ENCODE results near the gene TMEM242. TPM values are rescaled to one million over a fixed set of nuclear protein-coding genes. Genes with fewer than 3 reads are reported as not detected.

The TMEM242 gene
- polyA plus RNA-seq, 1 of the 3 experiments (the other 2 are of a cell fraction): 7.4 TPM

GRCh38 chr6:157264701-157265100 lies 58.6 kb downstream of the TMEM242 start:
- no peaks in the 10 kb centered on the region for H3K9me3 ChIP-seq
- no peak overlapping the region for H3K9ac ChIP-seq
- H3K27ac ChIP-seq (ENCODE audit: low read depth in 2 of 2, low read length in 1 of 2): no peak overlapping the region
- H2AFZ ChIP-seq (ENCODE audit: low read depth): no peak overlapping the region
- H3K4me3 ChIP-seq (ENCODE audit: low read depth in 2 of 2, low read length in 1 of 2): no peak overlapping the region
- no peaks in the 10 kb centered on the region for H3K9me2 ChIP-seq
- ChIA-PET CTCF (interaction anchor here (0.8 to 1.6 kb wide), 3 partner anchors 10 to 230 kb away, joined by 3 to 4 read pairs (median 4); no protein-coding TSS in a partner anchor), POLR2A (no interaction called here)
- no peaks in the 10 kb centered on the region for H3K79me2 ChIP-seq (ENCODE audit: insufficient read depth)
- peaks cover 0 to 6% of the 10 kb centered on the region in 2 experiments; a peak in 1 of 4 replicates for H3K4me1 ChIP-seq (ENCODE audit: control insufficient read depth in 1 of 2, insufficient read depth in 2 of 2, low read depth in 1 of 2, low read length in 1 of 2)
- H4K20me1 ChIP-seq (ENCODE audit: insufficient read depth): no peaks in the 10 kb centered on the region
- no peaks in the 10 kb centered on the region for H3F3A ChIP-seq (replicated peaks; ENCODE audit: insufficient read depth)
- TF ChIP-seq EP300 (IDR thresholded peaks at IDR 0.05; ENCODE audit: borderline replicate concordance in 1 of 2, low read depth in 1 of 2, low read length in 1 of 2) (no peak), POLR2AphosphoS5 (IDR thresholded peaks at IDR 0.05; ENCODE audit: low read depth, low read length) (no peak), GABPA (IDR thresholded peaks at IDR 0.05; ENCODE audit: low read depth) (no peak), EZH2phosphoT487 (IDR thresholded peaks at IDR 0.05; ENCODE audit: borderline replicate concordance, low read depth) (no peak), FOXM1 (IDR thresholded peaks at IDR 0.05; ENCODE audit: low read depth) (no peak), PBX3 (IDR thresholded peaks at IDR 0.05) (no peak), TCF12 (IDR thresholded peaks at IDR 0.05) (no peak), YY1 (IDR thresholded peaks at IDR 0.05; ENCODE audit: low read depth) (no peak), RAD21 (IDR thresholded peaks at IDR 0.05; ENCODE audit: low read length) (no peak), RCOR1 (IDR thresholded peaks at IDR 0.05; ENCODE audit: low read length) (no peak), TEAD4 (IDR thresholded peaks at IDR 0.05; ENCODE audit: borderline replicate concordance, insufficient read depth) (no peak)
- TF ChIP-seq, protein P1, sequence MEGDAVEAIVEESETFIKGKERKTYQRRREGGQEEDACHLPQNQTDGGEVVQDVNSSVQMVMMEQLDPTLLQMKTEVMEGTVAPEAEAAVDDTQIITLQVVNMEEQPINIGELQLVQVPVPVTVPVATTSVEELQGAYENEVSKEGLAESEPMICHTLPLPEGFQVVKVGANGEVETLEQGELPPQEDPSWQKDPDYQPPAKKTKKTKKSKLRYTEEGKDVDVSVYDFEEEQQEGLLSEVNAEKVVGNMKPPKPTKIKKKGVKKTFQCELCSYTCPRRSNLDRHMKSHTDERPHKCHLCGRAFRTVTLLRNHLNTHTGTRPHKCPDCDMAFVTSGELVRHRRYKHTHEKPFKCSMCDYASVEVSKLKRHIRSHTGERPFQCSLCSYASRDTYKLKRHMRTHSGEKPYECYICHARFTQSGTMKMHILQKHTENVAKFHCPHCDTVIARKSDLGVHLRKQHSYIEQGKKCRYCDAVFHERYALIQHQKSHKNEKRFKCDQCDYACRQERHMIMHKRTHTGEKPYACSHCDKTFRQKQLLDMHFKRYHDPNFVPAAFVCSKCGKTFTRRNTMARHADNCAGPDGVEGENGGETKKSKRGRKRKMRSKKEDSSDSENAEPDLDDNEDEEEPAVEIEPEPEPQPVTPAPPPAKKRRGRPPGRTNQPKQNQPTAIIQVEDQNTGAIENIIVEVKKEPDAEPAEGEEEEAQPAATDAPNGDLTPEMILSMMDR (IDR thresholded peaks at IDR 0.05): no peak
- TF ChIP-seq, protein P2, sequence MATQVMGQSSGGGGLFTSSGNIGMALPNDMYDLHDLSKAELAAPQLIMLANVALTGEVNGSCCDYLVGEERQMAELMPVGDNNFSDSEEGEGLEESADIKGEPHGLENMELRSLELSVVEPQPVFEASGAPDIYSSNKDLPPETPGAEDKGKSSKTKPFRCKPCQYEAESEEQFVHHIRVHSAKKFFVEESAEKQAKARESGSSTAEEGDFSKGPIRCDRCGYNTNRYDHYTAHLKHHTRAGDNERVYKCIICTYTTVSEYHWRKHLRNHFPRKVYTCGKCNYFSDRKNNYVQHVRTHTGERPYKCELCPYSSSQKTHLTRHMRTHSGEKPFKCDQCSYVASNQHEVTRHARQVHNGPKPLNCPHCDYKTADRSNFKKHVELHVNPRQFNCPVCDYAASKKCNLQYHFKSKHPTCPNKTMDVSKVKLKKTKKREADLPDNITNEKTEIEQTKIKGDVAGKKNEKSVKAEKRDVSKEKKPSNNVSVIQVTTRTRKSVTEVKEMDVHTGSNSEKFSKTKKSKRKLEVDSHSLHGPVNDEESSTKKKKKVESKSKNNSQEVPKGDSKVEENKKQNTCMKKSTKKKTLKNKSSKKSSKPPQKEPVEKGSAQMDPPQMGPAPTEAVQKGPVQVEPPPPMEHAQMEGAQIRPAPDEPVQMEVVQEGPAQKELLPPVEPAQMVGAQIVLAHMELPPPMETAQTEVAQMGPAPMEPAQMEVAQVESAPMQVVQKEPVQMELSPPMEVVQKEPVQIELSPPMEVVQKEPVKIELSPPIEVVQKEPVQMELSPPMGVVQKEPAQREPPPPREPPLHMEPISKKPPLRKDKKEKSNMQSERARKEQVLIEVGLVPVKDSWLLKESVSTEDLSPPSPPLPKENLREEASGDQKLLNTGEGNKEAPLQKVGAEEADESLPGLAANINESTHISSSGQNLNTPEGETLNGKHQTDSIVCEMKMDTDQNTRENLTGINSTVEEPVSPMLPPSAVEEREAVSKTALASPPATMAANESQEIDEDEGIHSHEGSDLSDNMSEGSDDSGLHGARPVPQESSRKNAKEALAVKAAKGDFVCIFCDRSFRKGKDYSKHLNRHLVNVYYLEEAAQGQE (IDR thresholded peaks at IDR 0.05; ENCODE audit: low read depth, low read length): no peak
- no peak for DNase-seq
- H3K4me2 ChIP-seq: no peak overlapping the region
- no peaks in the 10 kb centered on the region for H3K36me3 ChIP-seq (replicated peaks in 1 of 2; ENCODE audit: control insufficient read depth in 1 of 2, insufficient read depth in 2 of 2, low read length in 1 of 2)
- 91% methylated on average over 13 of the region's 13 CpGs for WGBS (ENCODE audit: low lambda C conversion rate)
- no peaks in the 10 kb centered on the region for H3K27me3 ChIP-seq (ENCODE audit: insufficient read depth)
